ENCODE results near the gene UBTF. TPM values are rescaled to one million over a fixed set of nuclear protein-coding genes. Genes with fewer than 3 reads are reported as not detected.

Gene UBTF
- total RNA-seq: 75.9 TPM

GRCh38 chr17:44219616-44220212, at the start of gene UBTF:
UBTF (minus strand) TSS chr17:44219675; CDS start chr17:44218229, 1,446 bp downstream.

GRCh38 chr17:44267818-44268490, 48.5 kb upstream of the UBTF start, which contains the start of gene SLC4A1:
SLC4A1 (minus strand) TSS chr17:44268135; CDS start chr17:44262866, 5,269 bp downstream.

GRCh38 chr17:44199553-44200477, 19.7 kb downstream of the UBTF start, which contains the start of gene ATXN7L3:
ATXN7L3 (minus strand) TSS chr17:44199884; CDS start chr17:44198070, 1,814 bp downstream.

GRCh38 chr17:44186307-44187130, 33.0 kb downstream of the UBTF start, which contains the start of gene TMUB2:
TMUB2 (plus strand) TSS chr17:44186972; CDS start chr17:44187709, 737 bp downstream.

GRCh38 chr17:44170499-44171201, 48.8 kb downstream of the UBTF start, which contains the start of gene ASB16:
ASB16 (plus strand) TSS chr17:44170704; CDS start chr17:44170790, 86 bp downstream.

Small RNA genes within 50 kb of the gene (small RNA-seq; reads per million reads assigned to genes)
- not detected for gene MIR6782 (ENCODE audit: low replicate concordance)

Other genes starting within 250 kb of the UBTF start
- gene NAGS, start 215.1 kb downstream of the UBTF start, total RNA-seq: 8.9 TPM
- 46.5 TPM for gene TMEM101, start 204.7 kb downstream of the UBTF start, total RNA-seq
- 24.0 TPM for gene LSM12, start 153.0 kb downstream of the UBTF start, total RNA-seq
- 47.4 TPM for gene G6PC3, start 148.9 kb downstream of the UBTF start, total RNA-seq
- 74.9 TPM for gene HDAC5, start 96.0 kb downstream of the UBTF start, total RNA-seq
- gene HROB, start 77.7 kb downstream of the UBTF start, total RNA-seq: 2.5 TPM
- gene ASB16, start 49.0 kb downstream of the UBTF start, total RNA-seq: 5.7 TPM
- gene TMUB2, start 32.7 kb downstream of the UBTF start, total RNA-seq: 36.3 TPM
- gene ATXN7L3, start 19.8 kb downstream of the UBTF start, total RNA-seq: 34.6 TPM
- gene SLC4A1, start 48.5 kb upstream of the UBTF start, total RNA-seq: 72.8 TPM
- 6.0 TPM for gene RUNDC3A, start 88.9 kb upstream of the UBTF start, total RNA-seq
- 168 TPM for gene SLC25A39, start 105.1 kb upstream of the UBTF start, total RNA-seq
- 232 TPM for gene GRN, start 125.6 kb upstream of the UBTF start, total RNA-seq
- gene FAM171A2, start 144.2 kb upstream of the UBTF start, total RNA-seq: 24.0 TPM
- gene ITGA2B, start 170.0 kb upstream of the UBTF start, total RNA-seq: 9.3 TPM